GM21390 (cell line): ENCODE measurements around the gene SEMA5B.

Experiments used
- ATAC-seq: cut with Tn5 transposase; IDR thresholded peaks from one replicate; pipeline ENCODE4 v1.9.1; 2021; ENCODE audit not compliant: unreplicated experiment

SEMA5B gene

GRCh38 chr3:123027292-123028232, at the start of gene SEMA5B:
TSS of gene SEMA5B (minus strand) at chr3:123027763. CDS start at chr3:122961263, 66,500 bp downstream.
- ATAC-seq = no peak

GRCh38 chr3:123076496-123077418, 49.2 kb upstream of the SEMA5B start:
- ATAC-seq = no peak

GRCh38 chr3:123076112-123076495, 48.5 kb upstream of the SEMA5B start:
- no peak for ATAC-seq

GRCh38 chr3:123075359-123075758, 47.8 kb upstream of the SEMA5B start:
- no peak for ATAC-seq

- ATAC-seq = no peak
Measured at GRCh38 chr3:123072564-123072963, 45.0 kb upstream of the SEMA5B start.

- no peak for ATAC-seq
Measured at GRCh38 chr3:123072152-123072551, 44.6 kb upstream of the SEMA5B start.

- no peak for ATAC-seq
Measured at GRCh38 chr3:123071581-123071980, 44.0 kb upstream of the SEMA5B start.

GRCh38 chr3:123071146-123071545, 43.6 kb upstream of the SEMA5B start:
- ATAC-seq = no peak

- ATAC-seq = no peak
Measured at GRCh38 chr3:123070510-123070909, 42.9 kb upstream of the SEMA5B start.

GRCh38 chr3:123068601-123069381, 41.2 kb upstream of the SEMA5B start:
- ATAC-seq = no peak

GRCh38 chr3:123067689-123068600, 40.4 kb upstream of the SEMA5B start:
- ATAC-seq = no peak

GRCh38 chr3:123066896-123067688, 39.5 kb upstream of the SEMA5B start, which contains the start of gene PDIA5:
TSS of gene PDIA5 (plus strand) at chr3:123067025. CDS start at chr3:123067165, 140 bp downstream.
- peak; percentile 85 for ATAC-seq

- ATAC-seq = no peak
Measured at GRCh38 chr3:123066599-123066895, 39.0 kb upstream of the SEMA5B start.

GRCh38 chr3:123064914-123065313, 37.4 kb upstream of the SEMA5B start:
- ATAC-seq = no peak

- no peak for ATAC-seq
Measured at GRCh38 chr3:123064506-123064905, 36.9 kb upstream of the SEMA5B start.

GRCh38 chr3:123063034-123063433, 35.5 kb upstream of the SEMA5B start:
- ATAC-seq = no peak

- ATAC-seq = no peak
Measured at GRCh38 chr3:123061856-123062255, 34.3 kb upstream of the SEMA5B start.

- ATAC-seq = no peak
Measured at GRCh38 chr3:123060054-123060453, 32.5 kb upstream of the SEMA5B start.

- no peak for ATAC-seq
Measured at GRCh38 chr3:123058505-123058904, 30.9 kb upstream of the SEMA5B start.
